Naive thymus-derived CD8-positive, alpha-beta T cell (primary cell): ENCODE results near the gene ATP8A2. TPM values are rescaled to one million over a fixed set of nuclear protein-coding genes. Genes with fewer than 3 reads are reported as not detected.
"Not testable (repeated sequence)": the region's sequence is repeated elsewhere in the genome, so short reads cannot be mapped to it uniquely, and the experiment has no call there.

Experiments used
- ATAC-seq, 2 donors: fragments of 150-1000 bp; cut with Tn5 transposase in 1 of 2; sonication (Bioruptor Pico), chemical (Tn5 transposase) in 1 of 2; 1 replicate in 1 of 2; 2 replicates in 1 of 2; pipeline ENCODE4 v1.10.0; 2021; ENCODE audit warnings: mild to moderate bottlenecking in 2 of 2, moderate library complexity in 2 of 2
- POLR2A ChIA-PET: fragments of 350-600 bp; sonication (Branson Sonifier 250); formaldehyde crosslinking; loops from one replicate; lab custom pipeline; 2021; ENCODE audit warnings: antibody characterized with exemption; lab: Charles Lee
- DNase-seq, 10 donors: peaks; one replicate each; pipeline versions ENCODE4 v3.0.0 to v3.0.0-alpha.2; 2020 to 2022
- H3K27ac Mint-ChIP-seq, 10 donors: one replicate each; pipeline ENCODE4 v1.8.0; 2020 to 2022; ENCODE audit warnings: mild to moderate bottlenecking in 10 of 10, mixed read lengths in 10 of 10, moderate library complexity in 4 of 10, inconsistent platforms in 1 of 10
- H3K27me3 Mint-ChIP-seq, 5 donors: one replicate each; pipeline ENCODE4 v1.8.0; 2021 to 2022; ENCODE audit warnings: mixed read lengths in 5 of 5
- H3K36me3 Mint-ChIP-seq, 3 donors: one replicate each; pipeline ENCODE4 v1.8.0; 2020 to 2022; ENCODE audit warnings: mixed read lengths in 3 of 3, mild to moderate bottlenecking in 2 of 3, inconsistent platforms in 1 of 3
- H3K4me1 Mint-ChIP-seq, 4 donors: one replicate each; pipeline ENCODE4 v1.8.0; 2021 to 2022; ENCODE audit warnings: mixed read lengths in 4 of 4
- H3K4me3 Mint-ChIP-seq, 10 donors: one replicate each; pipeline ENCODE4 v1.8.0; 2020 to 2022; ENCODE audit warnings: mild to moderate bottlenecking in 10 of 10, mixed read lengths in 10 of 10, moderate library complexity in 6 of 10, inconsistent platforms in 1 of 10
- H3K9me3 Mint-ChIP-seq, 9 donors: one replicate each; pipeline ENCODE4 v1.8.0; 2020 to 2022; ENCODE audit warnings: mixed read lengths in 9 of 9, mild to moderate bottlenecking in 3 of 9, inconsistent platforms in 1 of 9, moderate library complexity in 1 of 9
- polyA plus RNA-seq, 3 donors: library from polyadenylated mRNA; unstranded; fragments of 300-500 nt; fragmentation: Illumina TruSeq; gene quantifications; one replicate each; pipeline ENCODE4 v1.2.3, GENCODE V29; 2021
- total RNA-seq, 8 experiments: library from RNA in 2 of 8; stranded (reverse) in 2 of 8; gene quantifications; one replicate each; pipeline ENCODE4 v1.2.3 and lab custom pipeline; 2021 to 2026

Gene ATP8A2
- total and polyA plus RNA-seq, 5 experiments from 2014 or later: 0.69 to 3.8 (median 2.9) TPM

GRCh38 chr13:25954080-25954479 lies 582.3 kb downstream of the ATP8A2 start:
- H3K36me3 Mint-ChIP-seq: peaks cover 0 to 13% (median 10%) of the 10 kb centered on the region in 3 donors
- not testable (repeated sequence) for H3K27me3 Mint-ChIP-seq, ATAC-seq
- peaks cover 0 to 14% (median 6%) of the 10 kb centered on the region in 9 donors for H3K9me3 Mint-ChIP-seq
- peak overlapping the region in 9 of 10 donors; percentile 36 to 82 (median 60) for H3K27ac Mint-ChIP-seq
- peaks cover 14 to 38% (median 18%) of the 10 kb centered on the region in 4 donors for H3K4me1 Mint-ChIP-seq
- DNase-seq: peak in 4 of 10 donors; percentile 5 to 23 (median 12)
- POLR2A ChIA-PET: interaction anchor here (0.6 to 2.4 kb wide), 8 partner anchors 17 to 108 kb away, joined by 3 to 9 read pairs (median 4); no protein-coding TSS in a partner anchor
- peak overlapping the region in 6 of 10 donors; percentile 16 to 59 (median 46) for H3K4me3 Mint-ChIP-seq

GRCh38 chr13:25954943-25955342 lies 583.2 kb downstream of the ATP8A2 start:
- Mint-ChIP-seq H3K9me3 (peaks cover 0 to 14% (median 6%) of the 10 kb centered on the region in 9 donors), H3K4me1 (peaks cover 18 to 46% (median 25%) of the 10 kb centered on the region in 4 donors), H3K4me3 (peak overlapping the region in 4 of 10 donors; percentile 42 to 59 (median 52)), H3K36me3 (peaks cover 0 to 13% (median 10%) of the 10 kb centered on the region in 3 donors), H3K27ac (peak overlapping the region in 7 of 10 donors; percentile 35 to 82 (median 53))
- not testable (repeated sequence) for DNase-seq, ATAC-seq, H3K27me3 Mint-ChIP-seq
- POLR2A ChIA-PET: interaction anchor here (0.6 to 1.2 kb wide), 4 partner anchors 21 to 109 kb away, joined by 3 to 4 read pairs (median 4); no protein-coding TSS in a partner anchor

GRCh38 chr13:25958986-25959385 lies 587.2 kb downstream of the ATP8A2 start:
- H3K36me3 Mint-ChIP-seq: peaks cover 0 to 13% (median 10%) of the 10 kb centered on the region in 3 donors
- peak overlapping the region in 4 of 10 donors; percentile 8 to 91 (median 56) for H3K27ac Mint-ChIP-seq
- no peaks in the 10 kb centered on the region for H3K27me3 Mint-ChIP-seq
- H3K4me3 Mint-ChIP-seq: peak overlapping the region in 7 of 10 donors; percentile 1 to 67 (median 42)
- POLR2A ChIA-PET: interaction anchor here (1.2 kb wide), 1 partner anchor 58 kb away, joined by 3 read pairs; no protein-coding TSS in a partner anchor
- H3K9me3 Mint-ChIP-seq: peaks cover 0 to 14% (median 6%) of the 10 kb centered on the region in 9 donors
- DNase-seq (no peak), ATAC-seq (no peak)
- H3K4me1 Mint-ChIP-seq: peaks cover 23 to 43% (median 31%) of the 10 kb centered on the region in 4 donors

- peaks cover 10 to 26% (median 19%) of the 10 kb centered on the region in 4 donors for H3K4me1 Mint-ChIP-seq
- no peak for ATAC-seq
- H3K27me3 Mint-ChIP-seq: no peaks in the 10 kb centered on the region
- no peak for DNase-seq
- H3K4me3 Mint-ChIP-seq: no peak overlapping the region
- H3K36me3 Mint-ChIP-seq: peaks cover 0 to 7% (median 3%) of the 10 kb centered on the region in 3 donors
- POLR2A ChIA-PET: interaction anchor here (0.8 to 1.7 kb wide), 2 partner anchors 8 to 11 kb away, joined by 3 to 4 read pairs; no protein-coding TSS in a partner anchor
- H3K9me3 Mint-ChIP-seq: peaks cover 0 to 8% (median 4%) of the 10 kb centered on the region in 9 donors
- peak overlapping the region in 3 of 10 donors; percentile 6 to 49 (median 15) for H3K27ac Mint-ChIP-seq
Observed at GRCh38 chr13:25961294-25961693, 589.5 kb downstream of the ATP8A2 start.

GRCh38 chr13:25963674-25964073 lies 591.9 kb downstream of the ATP8A2 start:
- Mint-ChIP-seq H3K27ac (no peak overlapping the region), H3K36me3 (no peaks in the 10 kb centered on the region), H3K4me1 (peaks cover 10 to 24% (median 15%) of the 10 kb centered on the region in 4 donors), H3K27me3 (no peaks in the 10 kb centered on the region), H3K4me3 (no peak overlapping the region), H3K9me3 (no peaks in the 10 kb centered on the region)
- POLR2A ChIA-PET: interaction anchor here (0.5 kb wide), 1 partner anchor 26 kb away, joined by 5 read pairs; no protein-coding TSS in a partner anchor
- DNase-seq (no peak), ATAC-seq (no peak)

GRCh38 chr13:25965596-25965995 lies 593.8 kb downstream of the ATP8A2 start:
- H3K36me3 Mint-ChIP-seq: no peaks in the 10 kb centered on the region
- H3K9me3 Mint-ChIP-seq: no peaks in the 10 kb centered on the region
- peaks cover 6 to 17% (median 11%) of the 10 kb centered on the region in 4 donors for H3K4me1 Mint-ChIP-seq
- POLR2A ChIA-PET: no interaction called here
- no peaks in the 10 kb centered on the region for H3K27me3 Mint-ChIP-seq
- no peak for ATAC-seq
- H3K4me3 Mint-ChIP-seq: no peak overlapping the region
- no peak for DNase-seq
- H3K27ac Mint-ChIP-seq: peak overlapping the region in 2 of 10 donors; percentile 60 to 72

GRCh38 chr13:25966086-25966485 lies 594.3 kb downstream of the ATP8A2 start:
- Mint-ChIP-seq H3K4me1 (peaks cover 11 to 17% (median 11%) of the 10 kb centered on the region in 4 donors), H3K27me3 (no peaks in the 10 kb centered on the region)
- POLR2A ChIA-PET: no interaction called here

GRCh38 chr13:25967144-25967543 lies 595.4 kb downstream of the ATP8A2 start:
- POLR2A ChIA-PET: no interaction called here
- H3K36me3 Mint-ChIP-seq: no peaks in the 10 kb centered on the region
- no peaks in the 10 kb centered on the region for H3K9me3 Mint-ChIP-seq
- H3K27ac Mint-ChIP-seq: no peak overlapping the region
- DNase-seq: no peak
- peaks cover 14 to 23% (median 21%) of the 10 kb centered on the region in 4 donors for H3K4me1 Mint-ChIP-seq
- no peaks in the 10 kb centered on the region for H3K27me3 Mint-ChIP-seq
- no peak for ATAC-seq
- H3K4me3 Mint-ChIP-seq: no peak overlapping the region

More at GRCh38 chr13:25966086-25966485, 594.3 kb downstream of the ATP8A2 start:
- Mint-ChIP-seq H3K4me3 (no peak overlapping the region), H3K27ac (peak overlapping the region in 1 of 10 donors; percentile 72), H3K36me3 (no peaks in the 10 kb centered on the region), H3K9me3 (no peaks in the 10 kb centered on the region)
- DNase-seq (no peak), ATAC-seq (no peak)

GRCh38 chr13:25971047-25971446 lies 599.3 kb downstream of the ATP8A2 start:
- no peaks in the 10 kb centered on the region for H3K9me3 Mint-ChIP-seq
- peak; percentile 17 to 19 for ATAC-seq
- H3K27me3 Mint-ChIP-seq: peaks cover 0 to under 1% (median 0%) of the 10 kb centered on the region in 5 donors
- peak overlapping the region; percentile 66 to 92 (median 84) for H3K27ac Mint-ChIP-seq
- POLR2A ChIA-PET: interaction anchor here (0.6 to 1.2 kb wide), 3 partner anchors 11 to 18 kb away, joined by 3 to 5 read pairs (median 5); no protein-coding TSS in a partner anchor
- DNase-seq: no peak
- H3K36me3 Mint-ChIP-seq: no peaks in the 10 kb centered on the region
- peak overlapping the region in 8 of 10 donors; percentile 5 to 53 (median 33) for H3K4me3 Mint-ChIP-seq
- peaks cover 37 to 53% (median 51%) of the 10 kb centered on the region in 4 donors for H3K4me1 Mint-ChIP-seq

GRCh38 chr13:25971459-25972145 lies 599.8 kb downstream of the ATP8A2 start:
- Mint-ChIP-seq H3K27ac (peak overlapping the region; percentile 66 to 92 (median 84)), H3K27me3 (peaks cover 0 to 2% (median 0%) of the 10 kb centered on the region in 5 donors), H3K9me3 (no peaks in the 10 kb centered on the region), H3K36me3 (no peaks in the 10 kb centered on the region), H3K4me3 (peak overlapping the region in 8 of 10 donors; percentile 5 to 53 (median 36)), H3K4me1 (peaks cover 38 to 56% (median 51%) of the 10 kb centered on the region in 4 donors)
- POLR2A ChIA-PET: interaction anchor here (0.7 to 1.8 kb wide), 5 partner anchors 10 to 89 kb away, joined by 3 to 5 read pairs (median 4); no protein-coding TSS in a partner anchor
- peak in 9 of 10 donors; percentile 20 to 63 (median 37) for DNase-seq
- ATAC-seq: peak; percentile 69 to 81

GRCh38 chr13:25973085-25973484 lies 601.3 kb downstream of the ATP8A2 start:
- Mint-ChIP-seq H3K4me3 (peak overlapping the region in 8 of 10 donors; percentile 20 to 87 (median 76)), H3K9me3 (no peaks in the 10 kb centered on the region), H3K27me3 (peaks cover 0 to 10% (median 0%) of the 10 kb centered on the region in 5 donors), H3K36me3 (no peaks in the 10 kb centered on the region), H3K27ac (peak overlapping the region; percentile 66 to 96 (median 92)), H3K4me1 (peaks cover 39 to 65% (median 62%) of the 10 kb centered on the region in 4 donors)
- peak in 1 of 2 donors; percentile 6 for ATAC-seq
- POLR2A ChIA-PET: interaction anchor here (1.0 to 2.5 kb wide), 4 partner anchors 9 to 38 kb away, joined by 3 to 9 read pairs (median 4); no protein-coding TSS in a partner anchor
- no peak for DNase-seq

- H3K36me3 Mint-ChIP-seq: no peaks in the 10 kb centered on the region
- POLR2A ChIA-PET: interaction anchor here (1.7 to 2.5 kb wide), 2 partner anchors 21 to 38 kb away, joined by 3 to 9 read pairs; no protein-coding TSS in a partner anchor
- H3K27ac Mint-ChIP-seq: peak overlapping the region; percentile 66 to 96 (median 92)
- H3K4me1 Mint-ChIP-seq: peaks cover 39 to 65% (median 62%) of the 10 kb centered on the region in 4 donors
- no peaks in the 10 kb centered on the region for H3K9me3 Mint-ChIP-seq
- H3K4me3 Mint-ChIP-seq: peak overlapping the region; percentile 20 to 87 (median 77)
- DNase-seq: peak in 5 of 10 donors; percentile 7 to 57 (median 24)
- peak; percentile 69 for ATAC-seq
- H3K27me3 Mint-ChIP-seq: peaks cover 0 to 10% (median 0%) of the 10 kb centered on the region in 5 donors
Observed at GRCh38 chr13:25973576-25973975, 601.8 kb downstream of the ATP8A2 start.
